ENCODE data around the gene CPNE6.

DNA sequence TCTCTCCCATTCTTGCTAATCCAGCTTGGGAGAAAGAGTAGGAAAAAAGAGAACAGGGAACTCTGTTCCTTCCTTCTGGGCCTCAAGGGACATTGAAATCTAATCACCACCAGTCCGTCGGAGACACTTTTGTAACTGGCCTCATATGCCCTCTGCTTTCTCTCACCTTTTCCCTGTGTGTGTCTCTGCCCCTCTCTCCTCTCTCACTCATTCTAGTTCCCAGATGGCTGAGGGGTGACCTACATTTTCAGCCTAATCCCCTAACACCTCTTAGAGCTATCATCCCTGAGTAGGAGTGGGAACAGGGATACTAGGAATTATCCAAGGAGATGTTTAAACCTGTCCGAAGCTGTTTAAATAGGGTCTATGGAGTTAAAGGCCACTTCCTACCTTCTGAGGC, 13.9 kb downstream of the CPNE6 start:
- TF ChIP-seq, protein P1, sequence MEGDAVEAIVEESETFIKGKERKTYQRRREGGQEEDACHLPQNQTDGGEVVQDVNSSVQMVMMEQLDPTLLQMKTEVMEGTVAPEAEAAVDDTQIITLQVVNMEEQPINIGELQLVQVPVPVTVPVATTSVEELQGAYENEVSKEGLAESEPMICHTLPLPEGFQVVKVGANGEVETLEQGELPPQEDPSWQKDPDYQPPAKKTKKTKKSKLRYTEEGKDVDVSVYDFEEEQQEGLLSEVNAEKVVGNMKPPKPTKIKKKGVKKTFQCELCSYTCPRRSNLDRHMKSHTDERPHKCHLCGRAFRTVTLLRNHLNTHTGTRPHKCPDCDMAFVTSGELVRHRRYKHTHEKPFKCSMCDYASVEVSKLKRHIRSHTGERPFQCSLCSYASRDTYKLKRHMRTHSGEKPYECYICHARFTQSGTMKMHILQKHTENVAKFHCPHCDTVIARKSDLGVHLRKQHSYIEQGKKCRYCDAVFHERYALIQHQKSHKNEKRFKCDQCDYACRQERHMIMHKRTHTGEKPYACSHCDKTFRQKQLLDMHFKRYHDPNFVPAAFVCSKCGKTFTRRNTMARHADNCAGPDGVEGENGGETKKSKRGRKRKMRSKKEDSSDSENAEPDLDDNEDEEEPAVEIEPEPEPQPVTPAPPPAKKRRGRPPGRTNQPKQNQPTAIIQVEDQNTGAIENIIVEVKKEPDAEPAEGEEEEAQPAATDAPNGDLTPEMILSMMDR (conservative IDR thresholded peaks at IDR 0.05; ENCODE audit: low read depth, low read length) = no peak
- no peak for TF ChIP-seq EZH2phosphoT487 (IDR thresholded peaks at IDR 0.05; ENCODE audit: borderline replicate concordance, low read length)
- TF ChIP-seq EZH2 (IDR thresholded peaks at IDR 0.05; ENCODE audit: low read length, unreplicated experiment) = no peak

Measured in PC-3 (cell line).